HG02981 (cell line): ENCODE measurements around the gene SEL1L2.

Source experiments
- ATAC-seq: cut with Tn5 transposase; IDR thresholded peaks from one replicate; pipeline ENCODE4 v1.9.1; 2021; ENCODE audit warnings: mild to moderate bottlenecking, moderate library complexity; ENCODE audit not compliant: unreplicated experiment

Gene SEL1L2

DNA sequence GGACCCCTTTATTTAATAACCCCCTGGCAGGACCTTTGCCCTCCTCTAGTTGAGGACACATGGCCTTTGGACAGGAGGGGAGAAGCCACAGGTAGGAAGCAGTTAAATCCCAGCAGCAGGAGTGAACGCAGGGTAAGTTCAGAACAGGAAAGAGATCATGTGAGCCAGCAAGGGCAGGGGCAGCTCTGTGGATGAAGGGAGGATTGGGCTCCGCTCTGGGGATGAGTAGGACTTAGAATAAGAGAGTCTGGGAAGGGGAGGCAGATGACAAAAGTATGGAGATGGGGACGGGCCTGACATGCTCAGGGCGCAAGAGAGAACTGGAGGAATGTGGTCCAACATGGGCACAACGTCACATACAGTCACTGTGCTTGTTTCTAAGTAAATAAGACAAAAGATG, 116.6 kb downstream of the SEL1L2 start:
- ATAC-seq = no peak

- ATAC-seq = no peak
These were observed 120.2 kb downstream of the SEL1L2 start for GRCh38 chr20:13870170-13870748.

GRCh38 chr20:13868331-13868730, 122.1 kb downstream of the SEL1L2 start:
- ATAC-seq = no peak

DNA sequence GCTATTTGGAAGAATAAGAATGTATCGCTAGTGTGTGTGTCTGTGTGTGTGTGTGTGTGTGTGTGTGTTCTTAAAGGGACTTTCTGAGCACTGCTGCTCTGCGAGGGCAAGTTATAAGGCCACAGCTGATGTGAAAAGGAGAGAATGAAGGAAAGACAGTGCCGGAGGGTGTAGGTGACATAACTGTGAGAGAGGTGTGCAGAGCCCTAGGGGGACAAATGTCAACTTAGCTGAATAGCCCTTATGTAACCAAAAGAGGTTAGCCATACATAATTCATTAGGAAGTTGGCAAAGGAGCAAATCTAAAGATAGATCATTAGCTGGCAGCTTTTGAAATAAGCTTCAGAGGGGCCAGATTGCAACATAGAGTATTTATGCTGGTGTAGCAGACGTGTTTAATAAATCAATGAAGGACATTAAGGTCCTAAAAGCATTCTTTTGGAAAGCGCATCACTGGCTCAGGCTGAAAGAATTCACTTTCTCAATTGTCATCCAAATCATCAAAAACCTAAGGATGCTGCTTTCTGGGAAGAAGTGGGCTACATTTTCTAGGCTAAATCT, 124.5 kb downstream of the SEL1L2 start:
- no peak for ATAC-seq

DNA sequence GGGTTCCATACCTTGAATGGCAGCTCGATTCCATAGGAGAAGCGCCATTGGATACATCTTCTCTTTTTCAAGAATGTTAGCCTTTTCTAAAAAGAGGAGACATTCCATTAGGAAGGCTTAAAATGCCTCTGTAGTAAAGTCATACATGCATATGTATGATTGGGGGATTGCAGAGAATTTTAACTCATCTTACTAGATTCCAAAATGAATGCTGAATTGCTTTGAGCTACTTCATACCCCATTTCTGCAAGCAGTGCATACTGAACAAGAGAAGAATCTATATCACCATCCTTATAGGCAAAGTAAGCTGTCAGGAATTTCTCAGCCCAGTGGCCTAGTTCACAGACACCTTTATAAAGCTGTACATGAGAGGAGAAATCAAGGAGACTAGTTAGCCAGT, 125.3 kb downstream of the SEL1L2 start:
- no peak for ATAC-seq

GRCh38 chr20:13863244-13863643, 127.2 kb downstream of the SEL1L2 start:
- ATAC-seq = no peak

DNA sequence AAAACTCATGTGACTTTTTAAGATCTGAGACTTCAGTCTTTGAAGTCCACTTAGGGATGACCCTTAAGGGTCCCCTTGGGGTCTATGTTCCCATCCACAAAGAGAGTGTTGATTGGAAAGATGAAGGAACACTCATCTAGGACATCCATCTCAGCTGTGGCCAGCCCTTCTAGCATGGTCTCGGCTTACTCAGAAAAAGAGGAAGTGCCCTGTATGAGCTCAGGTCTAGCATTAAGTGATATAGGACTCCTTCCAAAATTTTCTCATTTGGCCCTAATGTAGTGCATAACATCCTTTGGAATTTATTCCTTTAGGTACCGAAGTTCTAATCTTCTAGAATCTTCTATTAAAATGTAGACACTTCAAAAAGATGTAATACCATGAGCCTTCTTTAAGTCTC, 128.2 kb downstream of the SEL1L2 start:
- no peak for ATAC-seq

DNA sequence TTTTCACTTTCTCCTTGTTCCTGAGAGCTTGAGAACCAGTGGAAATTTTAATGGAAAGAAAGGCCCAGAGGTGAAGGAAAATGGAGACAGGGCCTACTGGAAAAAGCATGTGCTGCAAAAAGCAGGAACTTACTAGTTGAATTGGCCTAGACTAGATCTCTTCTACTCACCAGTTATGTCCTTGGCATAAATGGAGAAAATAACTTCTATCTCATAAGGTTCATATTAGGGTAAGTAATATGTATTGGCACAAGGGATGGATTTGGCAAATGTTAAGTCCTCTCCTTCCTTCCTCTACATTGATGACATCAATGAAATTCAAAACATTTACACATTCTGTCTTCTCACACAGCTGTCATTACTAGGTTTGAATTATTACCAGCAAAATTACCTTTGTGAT, 131.5 kb downstream of the SEL1L2 start:
- no peak for ATAC-seq

GRCh38 chr20:13858439-13858838, 132.0 kb downstream of the SEL1L2 start:
- ATAC-seq = no peak

- no peak for ATAC-seq
These were observed 132.5 kb downstream of the SEL1L2 start for GRCh38 chr20:13857961-13858360.

- no peak for ATAC-seq
These were observed 133.1 kb downstream of the SEL1L2 start for GRCh38 chr20:13857304-13857703.

- no peak for ATAC-seq
These were observed 134.1 kb downstream of the SEL1L2 start for GRCh38 chr20:13856354-13856753.

DNA sequence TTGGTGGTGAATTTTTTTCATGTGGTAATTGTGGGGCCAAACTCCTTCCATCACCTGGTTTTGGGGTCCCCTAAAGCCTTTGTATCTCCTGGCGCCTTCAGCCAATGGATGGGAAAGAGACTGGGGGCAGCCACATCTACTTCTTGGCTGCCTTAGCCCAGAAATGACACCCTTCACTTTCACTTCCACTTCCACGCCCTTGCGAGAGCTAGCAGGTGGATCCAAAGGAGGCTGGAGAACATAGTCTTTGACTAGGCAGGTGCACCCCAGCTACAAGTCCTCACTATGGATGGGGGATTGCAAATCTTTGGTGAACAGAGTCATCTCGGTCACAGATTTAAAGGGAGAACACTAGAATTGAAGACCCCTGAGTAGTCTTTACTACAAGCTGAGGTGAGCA, 134.8 kb downstream of the SEL1L2 start:
- no peak for ATAC-seq

- no peak for ATAC-seq
These were observed 138.1 kb downstream of the SEL1L2 start for GRCh38 chr20:13852306-13852705.

- ATAC-seq = no peak
These were observed 139.1 kb downstream of the SEL1L2 start for GRCh38 chr20:13851279-13851678.

GRCh38 chr20:13844296-13844695, 146.1 kb downstream of the SEL1L2 start:
- no peak for ATAC-seq

- no peak for ATAC-seq
These were observed 149.2 kb downstream of the SEL1L2 start for GRCh38 chr20:13841206-13841605.

DNA sequence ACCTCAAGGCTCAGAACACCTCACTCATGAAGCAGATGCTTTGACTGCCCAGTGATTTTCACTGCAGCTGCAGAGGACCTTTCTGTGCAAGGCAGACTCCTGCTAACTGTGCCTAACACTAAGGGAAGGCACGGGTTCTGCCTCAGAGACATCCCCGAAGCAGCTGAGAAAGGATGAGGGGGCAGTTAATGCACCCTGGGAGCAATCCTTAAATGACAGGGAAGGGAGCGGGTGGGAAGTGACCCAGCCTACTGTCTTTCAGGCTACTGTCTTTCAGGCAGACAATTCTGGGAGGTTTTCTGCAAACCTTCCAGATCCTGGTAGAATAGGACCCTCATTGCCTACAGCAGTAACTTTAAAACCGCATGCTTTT, 150.3 kb downstream of the SEL1L2 start:
- ATAC-seq = no peak

GRCh38 chr20:13839421-13840092, 150.9 kb downstream of the SEL1L2 start:
- ATAC-seq = no peak

- no peak for ATAC-seq
These were observed 151.8 kb downstream of the SEL1L2 start for GRCh38 chr20:13838664-13839063.

GRCh38 chr20:13831476-13831875, 158.9 kb downstream of the SEL1L2 start:
- ATAC-seq = no peak

- no peak for ATAC-seq
These were observed 164.9 kb downstream of the SEL1L2 start for GRCh38 chr20:13825465-13825864.

DNA sequence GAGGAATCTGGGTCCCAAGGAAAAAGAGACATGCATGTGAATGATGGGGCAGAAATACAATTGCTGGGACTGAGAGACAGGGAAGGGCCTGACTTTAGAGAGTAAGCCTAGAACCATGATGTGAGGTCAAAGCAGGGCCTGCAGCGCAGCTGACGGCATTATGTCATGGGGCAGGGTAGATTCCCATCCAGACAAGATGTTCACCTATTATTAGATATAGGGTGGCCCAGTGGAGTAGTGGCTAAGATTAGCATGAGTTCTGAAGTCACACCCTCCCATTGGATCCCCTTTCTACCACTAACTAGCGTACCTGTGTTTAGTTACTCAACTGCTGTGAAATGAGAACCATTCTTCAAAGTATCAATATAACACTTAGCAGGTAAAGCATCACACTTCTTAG, 166.0 kb downstream of the SEL1L2 start:
- ATAC-seq = no peak
